HCT116 (cell line): Measurements from ENCODE around the gene NEURL4. TPM values are rescaled to one million over a fixed set of nuclear protein-coding genes. Genes with fewer than 3 reads are reported as not detected.

ENCODE experiments used
- ATAC-seq: fragments of 200-7000 bp; cut with Tn5 transposase; 2 replicates; pipeline ENCODE4 v1.9.1; 2020; ENCODE audit warnings: mild to moderate bottlenecking, moderate library complexity
- BruUV-seq: library from RNA; stranded (reverse); fragments of 400-500 nt; replicated peaks from 2 replicates; lab custom pipeline; 2021; lab: Mats Ljungman, UMichigan
- CTCF ChIA-PET: fragments of 300-600 bp; sonication (Branson Sonifier 250); formaldehyde crosslinking; loops from one replicate; lab custom pipeline; 2021; ENCODE audit warnings: antibody characterized with exemption; lab: Charles Lee
- POLR2A ChIA-PET: fragments of 300-600, 350-600 bp; sonication (Branson Sonifier 250); formaldehyde crosslinking; loops from one replicate; lab custom pipeline; 2021; ENCODE audit warnings: antibody characterized with exemption; lab: Charles Lee
- RAD21 ChIA-PET, 2 experiments: fragments of 300-600 bp; sonication (Branson Sonifier 250); formaldehyde crosslinking; loops; one replicate each; lab custom pipeline; 2023; ENCODE audit warnings: low total read pairs in 2 of 2; ENCODE audit not compliant: uncharacterized antibody in 2 of 2, unreplicated experiment in 2 of 2, low non-redundant PET in 1 of 2; lab: Charles Lee
- DNase-seq: peaks from one replicate; pipeline ENCODE4 v3.0.0-alpha.2; 2010; ENCODE audit warnings: low read depth, low spot score
- H2AFZ ChIP-seq: fragments of 200-600 bp; shearing (Covaris generic), sonication (generic); 2 replicates; pipeline ENCODE4 v1.6.1; 2017; ENCODE audit warnings: low read depth, mixed run types, mixed read lengths, antibody characterized with exemption, low read length; ENCODE audit not compliant: poor library complexity, severe bottlenecking
- H3K27ac ChIP-seq: 2 replicates; pipeline ENCODE4 v1.5.1; 2012; ENCODE audit warnings: low read depth, low read length
- H3K27me3 ChIP-seq: fragments of 200-600 bp; sonication (generic); 2 replicates; pipeline ENCODE4 v1.6.1; 2016; ENCODE audit warnings: mixed run types, low read length, mixed read lengths; ENCODE audit not compliant: insufficient read depth
- H3K36me3 ChIP-seq, 2 experiments: fragments of 200-500 bp in 1 of 2; fragments of 200-600 bp in 1 of 2; sonication (Bioruptor generic) in 1 of 2; sonication (generic) in 1 of 2; 2 replicates each; pipeline versions ENCODE4 v1.5.1 to v1.6.1; 2014 to 2016; ENCODE audit warnings: low read length in 2 of 2, inconsistent platforms in 1 of 2, mixed read lengths in 1 of 2, mixed run types in 1 of 2; ENCODE audit not compliant: insufficient read depth in 2 of 2, control insufficient read depth in 1 of 2
- H3K4me1 ChIP-seq, 2 experiments: fragments of 200-600 bp in 1 of 2; sonication (generic) in 1 of 2; 2 replicates each; pipeline versions ENCODE4 v1.5.1 to v1.6.1; 2012 to 2017; ENCODE audit warnings: low read length in 2 of 2, inconsistent platforms in 1 of 2, mild to moderate bottlenecking in 1 of 2, mixed read lengths in 1 of 2, mixed run types in 1 of 2, moderate library complexity in 1 of 2; ENCODE audit not compliant: insufficient read depth in 2 of 2, control insufficient read depth in 1 of 2
- H3K4me2 ChIP-seq: fragments of 200-600 bp; sonication (generic); 2 replicates; pipeline ENCODE4 v1.6.1; 2017; ENCODE audit warnings: mixed run types, low read length, mixed read lengths
- H3K4me3 ChIP-seq, 2 experiments: fragments of 200-600 bp in 1 of 2; sonication (generic) in 1 of 2; replicated peaks in 1 of 2; 2 replicates each; pipeline ENCODE4 v1.5.1; 2011 to 2016; ENCODE audit warnings: low read length in 2 of 2, control low read depth in 1 of 2, low read depth in 1 of 2, mild to moderate bottlenecking in 1 of 2, mixed read lengths in 1 of 2, mixed run types in 1 of 2
- H3K79me2 ChIP-seq: fragments of 200-600 bp; sonication (generic); 2 replicates; pipeline ENCODE4 v1.6.1; 2017; ENCODE audit warnings: mild to moderate bottlenecking, mixed run types, low read length, moderate library complexity, mixed read lengths; ENCODE audit not compliant: insufficient read depth
- H3K9ac ChIP-seq: fragments of 200-600 bp; sonication (generic); 2 replicates; pipeline ENCODE4 v1.6.1; 2016; ENCODE audit warnings: low read length, mixed read lengths
- H3K9me2 ChIP-seq: fragments of 200-600 bp; sonication (generic), shearing (Covaris generic); 2 replicates; pipeline ENCODE4 v1.6.1; 2017; ENCODE audit warnings: mixed run types, mild to moderate bottlenecking, moderate library complexity; ENCODE audit not compliant: insufficient read depth
- H3K9me3 ChIP-seq, 2 experiments: fragments of 200-500 bp in 1 of 2; fragments of 200-600 bp in 1 of 2; sonication (Bioruptor generic) in 1 of 2; sonication (generic) in 1 of 2; 2 replicates each; pipeline ENCODE4 v1.6.1; 2014 to 2017; ENCODE audit warnings: low read length in 2 of 2, mixed read lengths in 2 of 2, inconsistent platforms in 1 of 2, low read depth in 1 of 2, mild to moderate bottlenecking in 1 of 2, mixed run types in 1 of 2, moderate library complexity in 1 of 2; ENCODE audit not compliant: control insufficient read depth in 1 of 2, insufficient read depth in 1 of 2
- H4K20me1 ChIP-seq: fragments of 200-600 bp; sonication (generic), shearing (Covaris generic); 2 replicates; pipeline ENCODE4 v1.6.1; 2017; ENCODE audit warnings: mixed run types, mild to moderate bottlenecking, moderate library complexity; ENCODE audit not compliant: insufficient read depth
- CEBPB ChIP-seq: IDR thresholded peaks from 2 replicates; pipeline ENCODE4 v1.6.1; 2012; ENCODE audit warnings: low read depth
- EGR1 ChIP-seq: IDR thresholded peaks from 2 replicates; pipeline ENCODE4 v1.6.1; 2012; ENCODE audit warnings: low read depth
- EZH2 ChIP-seq: fragments of 200-600 bp; sonication (generic); IDR thresholded peaks from 2 replicates; pipeline ENCODE4 v1.6.1; 2017; ENCODE audit warnings: antibody characterized with exemption, mixed run types
- EZH2phosphoT487 ChIP-seq: fragments of 200-600 bp; IDR thresholded peaks from 2 replicates; pipeline ENCODE4 v1.6.1; 2018; ENCODE audit warnings: antibody characterized with exemption, borderline replicate concordance
- FOSL1 ChIP-seq: IDR thresholded peaks from 2 replicates; pipeline ENCODE4 v1.6.1; 2012; ENCODE audit warnings: low read depth
- POLR2A ChIP-seq: IDR thresholded peaks from 2 replicates; pipeline ENCODE4 v1.7.0; 2011; ENCODE audit warnings: borderline replicate concordance; ENCODE audit not compliant: insufficient read depth, insufficient read length; ENCODE audit errors: extremely low read depth
- POLR2AphosphoS5 ChIP-seq: IDR thresholded peaks from 2 replicates; pipeline ENCODE4 v1.6.1; 2011; ENCODE audit warnings: mild to moderate bottlenecking, low read depth, low read length, moderate library complexity
- RAD21 ChIP-seq: IDR thresholded peaks from 2 replicates; pipeline ENCODE4 v1.6.1; 2012; ENCODE audit warnings: low read depth, mild to moderate bottlenecking
- REST ChIP-seq: IDR thresholded peaks from 2 replicates; pipeline ENCODE4 v1.6.1; 2012; ENCODE audit warnings: low read depth
- TCF7L2 ChIP-seq: IDR thresholded peaks from 2 replicates; pipeline ENCODE4 v1.7.0; 2011; ENCODE audit warnings: borderline replicate concordance, inconsistent platforms; ENCODE audit not compliant: insufficient read depth, insufficient read length; ENCODE audit errors: extremely low read depth
- YY1 ChIP-seq: IDR thresholded peaks from 2 replicates; pipeline ENCODE4 v1.6.1; 2011; ENCODE audit warnings: low read length, low read depth, moderate library complexity, mild to moderate bottlenecking; ENCODE audit not compliant: insufficient replicate concordance; ENCODE audit errors: extremely low read depth
- ZNF274 ChIP-seq: fragments of 200-500 bp; sonication (Bioruptor generic); IDR thresholded peaks from 2 replicates; pipeline ENCODE4 v1.6.1; 2014; ENCODE audit warnings: mild to moderate bottlenecking, low read depth, low read length, inconsistent platforms
- intact Hi-C: fragments of 100-400 bp; cut with micrococcal nuclease; formaldehyde crosslinking; loops from 2 replicates; pipeline ENCODE4 v1.10.0; 2022
- total RNA-seq: library from RNA; stranded (reverse); gene quantifications from one replicate; pipeline ENCODE4 v1.2.1, GENCODE V29; 2021; ENCODE audit not compliant: unreplicated experiment
- TF ChIP-seq, protein P1 (sequence below): IDR thresholded peaks from 2 replicates; pipeline ENCODE4 v1.6.1; 2012
- TF ChIP-seq, protein P2 (sequence below): IDR thresholded peaks from 2 replicates; pipeline ENCODE4 v1.6.1; 2012
- TF ChIP-seq, protein P3 (sequence below), 3 experiments: fragments of 200-600 bp in 1 of 3; sonication (generic) in 1 of 3; IDR thresholded peaks in 2 of 3; conservative IDR thresholded peaks in 1 of 3; 2 replicates each; pipeline ENCODE4 v1.5.1; 2012 to 2017; ENCODE audit warnings: low read depth in 2 of 3, low read length in 2 of 3, antibody characterized with exemption in 1 of 3, borderline replicate concordance in 1 of 3, control low read depth in 1 of 3, mild to moderate bottlenecking in 1 of 3, mixed read lengths in 1 of 3, mixed run types in 1 of 3, moderate library complexity in 1 of 3; ENCODE audit not compliant: insufficient read depth in 1 of 3

NEURL4 gene
- total RNA-seq, 1 experiment from 2014 or later = 56.9 TPM

- POLR2A ChIA-PET = interaction anchor here (1.3 kb wide), 1 partner anchor 17 kb away, joined by 4 read pairs; no protein-coding TSS in a partner anchor
- no TSS peak for BruUV-seq
Observed at GRCh38 chr17:7347630-7348477, 18.7 kb upstream of the NEURL4 start.

More at GRCh38 chr17:7347630-7348477, 18.7 kb upstream of the NEURL4 start:
- DNase-seq = no peak
- no peaks in the 10 kb centered on the region for H3K9me3 ChIP-seq
- 0 out of 2 replicates have a peak, but pooled peaks cover 4% of the 10 kb centered on the region for H4K20me1 ChIP-seq
- no peaks in the 10 kb centered on the region for H3K9me2 ChIP-seq
- CTCF ChIA-PET = interaction anchor here (0.9 to 1.3 kb wide), 3 partner anchors 67 to 302 kb away, joined by 3 to 4 read pairs (median 3); partner anchors contain the start of gene SLC2A4
- H3K79me2 ChIP-seq = peaks cover 30% of the 10 kb centered on the region
- H3K4me1 ChIP-seq = peaks cover 11 to 30% of the 10 kb centered on the region in 2 experiments
- H2AFZ ChIP-seq = no peak overlapping the region
- intact Hi-C loops = no loop called here
- ATAC-seq = no peak
- H3K27ac ChIP-seq = no peak overlapping the region; the same call in 1 of the 2 replicates
- no peak overlapping the region for H3K9ac ChIP-seq
- no peaks in the 10 kb centered on the region for H3K27me3 ChIP-seq
- H3K4me2 ChIP-seq = no peak overlapping the region
- RAD21 ChIA-PET = no interaction called here
- H3K4me3 ChIP-seq = no peak overlapping the region
- no peaks in the 10 kb centered on the region for H3K36me3 ChIP-seq
- no peak for TF ChIP-seq EZH2
- no peak for TF ChIP-seq FOSL1
- no peak for TF ChIP-seq TCF7L2
- no peak for TF ChIP-seq RAD21
- TF ChIP-seq, protein P1, sequence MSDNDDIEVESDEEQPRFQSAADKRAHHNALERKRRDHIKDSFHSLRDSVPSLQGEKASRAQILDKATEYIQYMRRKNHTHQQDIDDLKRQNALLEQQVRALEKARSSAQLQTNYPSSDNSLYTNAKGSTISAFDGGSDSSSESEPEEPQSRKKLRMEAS = no peak
- no peak for TF ChIP-seq EGR1
- no peak for TF ChIP-seq CEBPB
- TF ChIP-seq, protein P2, sequence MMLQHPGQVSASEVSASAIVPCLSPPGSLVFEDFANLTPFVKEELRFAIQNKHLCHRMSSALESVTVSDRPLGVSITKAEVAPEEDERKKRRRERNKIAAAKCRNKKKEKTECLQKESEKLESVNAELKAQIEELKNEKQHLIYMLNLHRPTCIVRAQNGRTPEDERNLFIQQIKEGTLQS = no peak
- no peak for TF ChIP-seq POLR2AphosphoS5
- no peak for TF ChIP-seq EZH2phosphoT487
- TF ChIP-seq YY1 = no peak
- TF ChIP-seq ZNF274 = no peak
- no peak for TF ChIP-seq REST
- TF ChIP-seq, protein P3, sequence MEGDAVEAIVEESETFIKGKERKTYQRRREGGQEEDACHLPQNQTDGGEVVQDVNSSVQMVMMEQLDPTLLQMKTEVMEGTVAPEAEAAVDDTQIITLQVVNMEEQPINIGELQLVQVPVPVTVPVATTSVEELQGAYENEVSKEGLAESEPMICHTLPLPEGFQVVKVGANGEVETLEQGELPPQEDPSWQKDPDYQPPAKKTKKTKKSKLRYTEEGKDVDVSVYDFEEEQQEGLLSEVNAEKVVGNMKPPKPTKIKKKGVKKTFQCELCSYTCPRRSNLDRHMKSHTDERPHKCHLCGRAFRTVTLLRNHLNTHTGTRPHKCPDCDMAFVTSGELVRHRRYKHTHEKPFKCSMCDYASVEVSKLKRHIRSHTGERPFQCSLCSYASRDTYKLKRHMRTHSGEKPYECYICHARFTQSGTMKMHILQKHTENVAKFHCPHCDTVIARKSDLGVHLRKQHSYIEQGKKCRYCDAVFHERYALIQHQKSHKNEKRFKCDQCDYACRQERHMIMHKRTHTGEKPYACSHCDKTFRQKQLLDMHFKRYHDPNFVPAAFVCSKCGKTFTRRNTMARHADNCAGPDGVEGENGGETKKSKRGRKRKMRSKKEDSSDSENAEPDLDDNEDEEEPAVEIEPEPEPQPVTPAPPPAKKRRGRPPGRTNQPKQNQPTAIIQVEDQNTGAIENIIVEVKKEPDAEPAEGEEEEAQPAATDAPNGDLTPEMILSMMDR (IDR thresholded peaks at IDR 0.05 in 2 of 3, conservative IDR thresholded peaks at IDR 0.05 in 1 of 3; ENCODE audit: borderline replicate concordance in 1 of 3, insufficient read depth in 1 of 3, low read depth in 2 of 3, low read length in 2 of 3) = no peak
- TF ChIP-seq POLR2A = no peak
